ELF-1 (cell line): ENCODE measurements around the gene CUBN.

Experiments
- DNase-seq: peaks from one replicate; pipeline ENCODE4 v3.0.0-alpha.2; 2016; ENCODE audit warnings: low read depth, low spot score

The CUBN gene

DNA sequence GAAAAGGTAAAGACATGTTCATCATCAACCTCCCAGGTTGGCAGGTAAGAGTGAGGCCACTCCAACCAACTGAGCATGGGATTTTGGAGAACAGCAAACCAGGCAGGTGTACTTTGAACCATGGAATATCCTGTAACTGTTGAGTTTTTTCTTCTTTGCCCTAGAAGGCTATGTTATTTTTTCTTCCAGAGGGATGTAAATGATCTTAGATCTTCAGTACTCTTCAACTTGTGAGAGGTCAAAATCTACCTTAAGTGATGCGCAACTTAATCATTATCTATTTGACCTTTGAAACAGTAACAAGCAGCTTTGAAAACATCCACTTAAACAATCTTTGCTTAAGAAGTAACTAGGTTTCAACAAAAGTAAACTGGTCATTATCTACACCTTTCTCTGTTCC is at the start of gene CUBN:
TSS of gene CUBN (minus strand) at position 71 of the 400 bp plus-strand sequence. CDS start at position 25, 46 bp downstream.
- no peak for DNase-seq

DNA sequence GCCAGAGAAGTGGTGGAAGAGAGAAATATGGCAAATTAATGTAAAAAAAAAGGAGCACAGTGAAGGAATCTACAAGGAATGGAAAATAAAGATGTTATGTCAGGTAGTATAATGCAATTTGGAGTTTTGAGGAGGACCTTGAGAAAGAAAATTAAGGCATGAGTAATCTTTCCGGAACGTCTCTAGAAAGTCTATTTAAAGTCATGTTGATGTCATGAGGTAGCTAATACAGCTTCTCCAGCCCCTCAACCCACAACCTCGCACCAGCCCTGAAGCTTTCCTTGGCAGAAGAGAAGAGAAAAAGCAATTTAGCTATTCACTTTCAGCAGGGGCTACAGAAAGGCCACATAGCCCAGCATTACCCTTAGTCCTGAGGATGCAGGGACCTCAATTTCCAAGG is 49.4 kb upstream of the CUBN start:
- no peak for DNase-seq

DNA sequence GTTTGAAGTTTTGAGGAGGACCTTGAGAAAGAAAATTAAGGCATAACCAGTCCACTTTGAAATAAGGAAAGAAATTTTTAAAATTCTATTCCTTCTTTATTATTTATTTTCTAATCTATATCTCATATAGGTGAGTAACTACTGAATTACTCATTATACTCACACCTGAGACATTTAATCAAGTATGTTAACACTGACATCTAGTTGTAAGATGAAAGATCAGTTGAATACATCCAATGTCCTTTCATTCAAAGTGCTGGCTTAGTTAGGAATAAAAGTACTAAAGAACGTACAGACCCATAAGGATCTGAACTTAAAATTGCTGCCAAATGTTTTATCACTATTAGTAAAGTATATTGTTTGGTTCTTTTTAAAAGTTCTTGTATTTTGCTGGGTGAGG is 48.4 kb upstream of the CUBN start:
- DNase-seq: no peak

- DNase-seq: no peak
Measured at GRCh38 chr10:17177014-17177413, 47.4 kb upstream of the CUBN start.

- no peak for DNase-seq
Measured at GRCh38 chr10:17176091-17176490, 46.5 kb upstream of the CUBN start.

GRCh38 chr10:17175551-17175950 is 45.9 kb upstream of the CUBN start:
- no peak for DNase-seq

DNA sequence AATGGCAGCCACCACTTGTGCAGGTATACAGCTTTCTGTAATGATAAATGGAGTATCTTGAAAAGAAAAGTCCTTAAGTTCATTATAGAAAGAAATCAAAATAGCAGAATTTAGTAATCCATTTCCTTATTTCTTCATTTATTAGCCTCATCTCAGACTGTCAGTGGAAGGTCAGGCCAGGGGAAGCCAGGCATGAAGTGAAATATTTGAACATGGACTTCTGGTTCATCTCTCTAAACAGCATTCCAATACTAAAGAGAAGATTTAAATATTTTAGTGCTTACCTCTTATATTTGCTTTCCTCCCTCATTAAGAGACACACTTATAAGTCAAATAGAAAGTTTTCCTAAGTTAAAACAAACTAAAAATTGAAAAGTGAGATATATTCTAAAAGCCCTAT is 45.0 kb upstream of the CUBN start:
- DNase-seq: no peak

DNA sequence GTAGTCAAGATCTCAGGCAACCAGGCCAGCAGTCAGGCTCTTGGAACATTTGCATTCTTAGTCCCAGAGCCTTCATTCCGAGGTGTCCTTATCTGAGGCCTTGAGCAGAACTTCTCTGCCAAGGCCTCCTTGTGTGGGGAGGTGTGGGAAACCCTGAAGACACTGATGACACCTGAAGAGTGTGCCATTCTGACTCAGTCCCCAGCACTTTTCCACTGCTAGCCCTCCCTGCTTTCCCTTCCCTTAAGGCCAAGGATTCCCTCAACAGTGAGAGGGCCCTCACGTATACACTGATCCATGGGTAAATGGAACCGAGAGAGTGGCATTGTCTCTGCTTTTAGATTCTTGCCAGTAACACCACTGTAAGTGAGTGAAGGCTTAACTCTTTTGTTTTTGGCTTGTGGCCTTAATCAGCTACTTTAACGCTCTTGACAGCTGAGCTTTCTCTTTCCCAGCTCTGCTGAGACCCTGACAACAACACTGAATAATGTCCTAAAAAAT is 41.6 kb upstream of the CUBN start:
- DNase-seq: no peak

- no peak for DNase-seq
Measured at GRCh38 chr10:17169803-17170202, 40.2 kb upstream of the CUBN start.

DNA sequence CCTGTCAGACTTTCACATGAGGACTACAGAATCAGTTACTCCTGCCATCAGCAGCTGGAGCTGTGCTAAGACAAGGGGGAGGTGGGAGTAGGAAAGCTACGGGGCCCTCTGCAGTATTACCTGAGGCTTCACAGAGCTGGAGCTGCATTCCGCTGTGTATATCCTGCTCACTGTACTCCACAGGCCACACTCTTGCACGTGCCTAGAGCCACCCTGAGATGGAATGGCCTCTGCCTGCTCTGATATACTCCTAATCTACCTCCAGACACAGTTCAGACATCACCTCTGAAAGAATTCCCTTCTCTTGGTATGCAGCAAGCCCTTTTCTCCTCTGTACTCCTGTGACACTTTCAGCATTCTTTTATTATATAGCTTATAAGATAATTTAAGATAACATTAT is 37.1 kb upstream of the CUBN start:
- DNase-seq: peak; percentile 7

GRCh38 chr10:17162828-17163227 is 33.2 kb upstream of the CUBN start:
- no peak for DNase-seq

- DNase-seq: no peak
Measured at GRCh38 chr10:17161775-17162174, 32.2 kb upstream of the CUBN start.

- DNase-seq: no peak
Measured at GRCh38 chr10:17157024-17157423, 27.4 kb upstream of the CUBN start.

GRCh38 chr10:17155826-17156225 is 26.2 kb upstream of the CUBN start:
- no peak for DNase-seq

DNA sequence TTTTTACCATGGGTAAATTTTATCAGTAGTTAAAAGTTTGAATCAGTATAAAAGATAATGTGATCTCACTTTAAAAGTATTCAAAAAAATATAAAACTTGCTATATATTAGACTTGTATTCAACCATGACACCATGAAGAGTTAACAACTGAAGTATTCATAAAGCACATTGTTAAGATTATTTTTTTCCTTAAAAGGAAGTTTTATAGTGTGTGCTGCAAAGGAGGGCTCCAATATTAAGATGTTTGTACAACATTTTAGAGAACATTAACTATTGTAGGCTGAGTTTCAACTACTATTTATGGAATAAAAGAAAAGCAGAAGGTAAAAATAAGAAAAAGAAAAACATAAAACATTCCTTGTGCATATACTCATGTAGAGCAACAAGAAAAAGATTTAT is 24.5 kb upstream of the CUBN start:
- DNase-seq: no peak

DNA sequence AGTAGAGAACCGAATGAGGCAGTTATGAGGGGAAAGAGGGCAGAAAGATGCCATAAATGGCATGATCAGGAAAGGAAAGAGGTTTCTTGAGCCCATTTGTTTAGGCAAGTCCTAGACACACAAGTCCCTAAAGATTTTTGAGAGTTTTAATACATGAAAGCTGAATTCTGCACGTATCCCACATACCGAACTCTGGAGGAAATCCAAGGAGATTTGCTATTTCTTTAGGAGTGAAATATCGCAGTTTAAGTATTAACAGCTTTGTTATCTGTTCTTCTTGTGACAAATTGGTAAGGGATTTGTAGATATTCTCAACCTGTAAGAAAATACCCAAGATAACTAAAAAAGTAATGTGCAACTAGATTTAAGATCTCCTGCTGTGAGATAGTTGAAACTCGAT is 23.7 kb upstream of the CUBN start:
- DNase-seq: no peak

DNA sequence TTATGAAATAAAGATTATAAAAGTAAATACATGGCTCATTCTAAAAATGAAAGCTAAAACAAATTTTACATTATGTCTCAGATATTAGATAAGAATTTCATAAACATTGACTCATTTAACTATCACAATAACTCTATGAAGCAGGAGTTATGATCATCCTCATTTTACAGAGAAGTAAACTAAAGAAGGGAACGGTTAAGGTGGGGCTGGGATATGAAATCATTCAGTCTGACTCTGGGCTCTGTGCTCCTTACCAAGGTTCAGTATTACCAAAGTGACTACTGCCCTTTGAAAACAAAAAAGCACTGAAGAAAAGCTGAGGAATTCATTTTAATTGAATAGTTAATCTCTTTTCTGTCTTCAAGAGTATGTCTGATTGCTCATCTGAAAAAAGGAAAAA is 22.1 kb upstream of the CUBN start:
- no peak for DNase-seq

GRCh38 chr10:17147884-17148489 is 18.4 kb upstream of the CUBN start:
- no peak for DNase-seq

GRCh38 chr10:17146892-17147291 is 17.3 kb upstream of the CUBN start:
- no peak for DNase-seq

GRCh38 chr10:17145239-17145638 is 15.6 kb upstream of the CUBN start:
- no peak for DNase-seq

- no peak for DNase-seq
Measured at GRCh38 chr10:17144757-17145156, 15.1 kb upstream of the CUBN start.

DNA sequence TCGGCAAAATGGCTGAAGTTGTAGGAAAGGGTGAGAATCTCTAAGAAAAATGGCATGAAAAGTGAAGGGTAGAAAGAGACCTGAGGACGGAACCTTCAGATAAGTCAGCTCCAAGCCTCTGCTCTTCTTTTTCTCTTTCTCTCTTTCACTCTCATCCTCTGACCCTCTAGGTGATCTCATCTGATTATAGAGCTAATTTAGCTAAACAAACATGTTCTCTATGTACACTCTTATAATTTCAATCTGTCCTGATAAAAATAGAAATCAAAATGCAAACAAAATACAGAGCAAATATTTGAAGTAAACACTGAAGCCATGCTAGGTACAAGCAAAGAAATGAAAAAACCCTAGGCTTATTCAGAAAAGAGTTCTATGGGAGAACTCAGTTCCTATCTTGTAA is 14.4 kb upstream of the CUBN start:
- no peak for DNase-seq

- no peak for DNase-seq
Measured at GRCh38 chr10:17143055-17143690, 13.6 kb upstream of the CUBN start.
